SK-N-SH treated with all-trans-retinoic acid at 6 μM for 48 hours (cell line): ENCODE data around the gene ALG9.

Experiments used
- ATAC-seq: fragments of 200-7000 bp; cut with Tn5 transposase; 3 replicates; pipeline ENCODE4 v1.9.1; 2020; ENCODE audit warnings: mild to moderate bottlenecking, moderate library complexity
- BACH2 ChIP-seq: fragments of 250-450 bp; sonication (Bioruptor Pico); IDR thresholded peaks from 2 replicates; pipeline ENCODE4 v1.9.0; 2021; ENCODE audit warnings: mild to moderate bottlenecking, borderline replicate concordance
- CSDC2 ChIP-seq: fragments of 250-450 bp; sonication (Bioruptor Pico); IDR thresholded peaks from 2 replicates; pipeline ENCODE4 v1.5.0; 2020; ENCODE audit warnings: mild to moderate bottlenecking, moderate library complexity
- ESRRG ChIP-seq: fragments of 250-450 bp; sonication (Bioruptor Pico); IDR thresholded peaks from 2 replicates; pipeline ENCODE4 v1.6.1; 2021; ENCODE audit warnings: mild to moderate bottlenecking
- GLIS3 ChIP-seq: fragments of 250-450 bp; sonication (Bioruptor Pico); IDR thresholded peaks from 2 replicates; pipeline ENCODE4 v1.5.0; 2020; ENCODE audit warnings: mild to moderate bottlenecking, moderate library complexity
- ISL1 ChIP-seq: fragments of 250-450 bp; sonication (Bioruptor Pico); IDR thresholded peaks from 2 replicates; pipeline ENCODE4 v2.1.2; 2022; ENCODE audit warnings: mild to moderate bottlenecking, moderate library complexity
- PPARA ChIP-seq: fragments of 250-450 bp; sonication (Bioruptor Pico); IDR thresholded peaks from 2 replicates; pipeline ENCODE4 v1.5.0; 2020; ENCODE audit warnings: mild to moderate bottlenecking, borderline replicate concordance
- SNAI2 ChIP-seq: fragments of 250-450 bp; sonication (Bioruptor Pico); IDR thresholded peaks from 2 replicates; pipeline ENCODE4 v1.5.0; 2020; ENCODE audit warnings: mild to moderate bottlenecking, moderate library complexity
- TCF4 ChIP-seq: fragments of 250-450 bp; sonication (Bioruptor Pico); IDR thresholded peaks from 2 replicates; pipeline ENCODE4 v1.8.0; 2021; ENCODE audit warnings: mild to moderate bottlenecking, moderate library complexity, borderline replicate concordance
- TOX ChIP-seq: fragments of 250-450 bp; sonication (Bioruptor Pico); IDR thresholded peaks from 2 replicates; pipeline ENCODE4 v1.8.0; 2021; ENCODE audit warnings: mild to moderate bottlenecking, moderate library complexity, borderline replicate concordance
- ZC3H10 ChIP-seq: fragments of 250-450 bp; sonication (Bioruptor Pico); IDR thresholded peaks from 2 replicates; pipeline ENCODE4 v1.5.1; 2021; ENCODE audit warnings: mild to moderate bottlenecking, moderate library complexity
- ZFP3 ChIP-seq: fragments of 250-450 bp; sonication (Bioruptor Pico); IDR thresholded peaks from 2 replicates; pipeline ENCODE4 v1.5.0; 2020; ENCODE audit warnings: mild to moderate bottlenecking, moderate library complexity
- ZFP30 ChIP-seq: fragments of 450-650 bp; formaldehyde crosslinking; IDR thresholded peaks from 2 replicates; pipeline ENCODE4 v1.5.0; 2022; ENCODE audit warnings: mild to moderate bottlenecking, moderate library complexity
- ZNF565 ChIP-seq: fragments of 450-650 bp; formaldehyde crosslinking; conservative IDR thresholded peaks from 2 replicates; pipeline ENCODE4 v1.5.0; 2020; ENCODE audit warnings: low read depth, mild to moderate bottlenecking, moderate library complexity
- ZNF8 ChIP-seq: fragments of 450-650 bp; formaldehyde crosslinking; IDR thresholded peaks from 2 replicates; pipeline ENCODE4 v1.5.0; 2020; ENCODE audit warnings: mild to moderate bottlenecking, moderate library complexity
- TF ChIP-seq, protein P1 (sequence below): fragments of 250-450 bp; sonication (Bioruptor Pico); IDR thresholded peaks from 2 replicates; pipeline ENCODE4 v1.8.0; 2020; ENCODE audit warnings: mild to moderate bottlenecking, moderate library complexity, borderline replicate concordance
- TF ChIP-seq, protein P2 (sequence below): fragments of 250-450 bp; sonication (Bioruptor Pico); IDR thresholded peaks from 2 replicates; pipeline ENCODE4 v1.5.0; 2020; ENCODE audit warnings: mild to moderate bottlenecking, moderate library complexity
- TF ChIP-seq, protein P3 (sequence below): fragments of 250-450 bp; sonication (Bioruptor Pico); IDR thresholded peaks from 2 replicates; pipeline ENCODE4 v1.5.1; 2020; ENCODE audit warnings: low read depth, mild to moderate bottlenecking, moderate library complexity

Gene ALG9

DNA sequence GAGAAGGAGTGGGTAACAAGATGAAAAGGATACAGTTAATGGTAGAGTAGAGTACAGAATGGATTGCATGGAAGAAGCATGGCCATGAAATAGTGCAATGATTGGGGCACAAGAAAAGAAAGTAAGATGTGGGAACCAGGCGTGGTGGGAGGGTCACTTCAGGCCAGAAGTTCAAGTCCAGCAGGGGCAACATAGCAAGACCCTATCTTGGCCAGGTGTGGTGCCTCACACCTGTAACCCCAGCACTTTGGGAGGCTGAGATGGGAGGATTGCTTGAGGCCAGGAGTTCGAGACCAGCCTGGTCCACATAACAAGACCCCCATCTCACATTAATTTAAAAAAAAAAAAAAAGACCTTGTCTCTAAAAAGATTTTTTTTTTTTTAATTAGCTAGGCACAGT is 45.9 kb upstream of the ALG9 start:
- TF ChIP-seq BACH2 (CRISPR knock-in tag) (no peak), ZNF8 (CRISPR knock-in tag) (no peak), ISL1 (CRISPR knock-in tag) (no peak), ZFP3 (no peak), GLIS3 (CRISPR knock-in tag) (no peak), CSDC2 (CRISPR knock-in tag) (no peak), ESRRG (CRISPR knock-in tag) (no peak), ZC3H10 (CRISPR knock-in tag) (no peak)
- TF ChIP-seq, protein P1, sequence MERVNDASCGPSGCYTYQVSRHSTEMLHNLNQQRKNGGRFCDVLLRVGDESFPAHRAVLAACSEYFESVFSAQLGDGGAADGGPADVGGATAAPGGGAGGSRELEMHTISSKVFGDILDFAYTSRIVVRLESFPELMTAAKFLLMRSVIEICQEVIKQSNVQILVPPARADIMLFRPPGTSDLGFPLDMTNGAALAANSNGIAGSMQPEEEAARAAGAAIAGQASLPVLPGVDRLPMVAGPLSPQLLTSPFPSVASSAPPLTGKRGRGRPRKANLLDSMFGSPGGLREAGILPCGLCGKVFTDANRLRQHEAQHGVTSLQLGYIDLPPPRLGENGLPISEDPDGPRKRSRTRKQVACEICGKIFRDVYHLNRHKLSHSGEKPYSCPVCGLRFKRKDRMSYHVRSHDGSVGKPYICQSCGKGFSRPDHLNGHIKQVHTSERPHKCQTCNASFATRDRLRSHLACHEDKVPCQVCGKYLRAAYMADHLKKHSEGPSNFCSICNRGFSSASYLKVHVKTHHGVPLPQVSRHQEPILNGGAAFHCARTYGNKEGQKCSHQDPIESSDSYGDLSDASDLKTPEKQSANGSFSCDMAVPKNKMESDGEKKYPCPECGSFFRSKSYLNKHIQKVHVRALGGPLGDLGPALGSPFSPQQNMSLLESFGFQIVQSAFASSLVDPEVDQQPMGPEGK (CRISPR knock-in tag): no peak
- no peak for ATAC-seq

DNA sequence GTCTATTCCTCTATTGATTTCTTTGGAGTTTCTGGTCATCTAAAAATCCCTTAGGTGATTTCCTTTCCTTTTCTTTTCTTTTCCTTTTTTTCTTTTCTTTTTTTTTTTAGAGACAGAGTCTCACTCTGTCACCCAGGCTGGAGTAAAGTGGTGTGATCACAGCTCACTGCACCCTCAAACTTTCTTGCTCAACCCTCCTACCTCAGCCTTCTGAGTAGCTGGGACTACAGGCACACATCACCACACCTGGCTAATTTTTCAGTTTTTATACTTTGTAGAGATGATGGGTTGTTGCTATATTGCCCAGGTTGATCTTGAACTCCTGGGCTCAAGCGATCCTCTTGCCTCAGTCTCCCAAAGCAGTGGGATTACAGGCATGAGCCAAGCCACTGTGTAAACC is 45.4 kb upstream of the ALG9 start:
- TF ChIP-seq TCF4 (CRISPR knock-in tag): no peak
- no peak for TF ChIP-seq TOX (CRISPR knock-in tag)
- TF ChIP-seq ZC3H10 (CRISPR knock-in tag): no peak
- no peak for TF ChIP-seq ZFP30 (CRISPR knock-in tag)
- no peak for TF ChIP-seq CSDC2 (CRISPR knock-in tag)
- TF ChIP-seq GLIS3 (CRISPR knock-in tag): no peak
- no peak for TF ChIP-seq BACH2 (CRISPR knock-in tag)
- TF ChIP-seq, protein P1 (CRISPR knock-in tag): no peak
- TF ChIP-seq SNAI2 (CRISPR knock-in tag): no peak
- TF ChIP-seq, protein P2, sequence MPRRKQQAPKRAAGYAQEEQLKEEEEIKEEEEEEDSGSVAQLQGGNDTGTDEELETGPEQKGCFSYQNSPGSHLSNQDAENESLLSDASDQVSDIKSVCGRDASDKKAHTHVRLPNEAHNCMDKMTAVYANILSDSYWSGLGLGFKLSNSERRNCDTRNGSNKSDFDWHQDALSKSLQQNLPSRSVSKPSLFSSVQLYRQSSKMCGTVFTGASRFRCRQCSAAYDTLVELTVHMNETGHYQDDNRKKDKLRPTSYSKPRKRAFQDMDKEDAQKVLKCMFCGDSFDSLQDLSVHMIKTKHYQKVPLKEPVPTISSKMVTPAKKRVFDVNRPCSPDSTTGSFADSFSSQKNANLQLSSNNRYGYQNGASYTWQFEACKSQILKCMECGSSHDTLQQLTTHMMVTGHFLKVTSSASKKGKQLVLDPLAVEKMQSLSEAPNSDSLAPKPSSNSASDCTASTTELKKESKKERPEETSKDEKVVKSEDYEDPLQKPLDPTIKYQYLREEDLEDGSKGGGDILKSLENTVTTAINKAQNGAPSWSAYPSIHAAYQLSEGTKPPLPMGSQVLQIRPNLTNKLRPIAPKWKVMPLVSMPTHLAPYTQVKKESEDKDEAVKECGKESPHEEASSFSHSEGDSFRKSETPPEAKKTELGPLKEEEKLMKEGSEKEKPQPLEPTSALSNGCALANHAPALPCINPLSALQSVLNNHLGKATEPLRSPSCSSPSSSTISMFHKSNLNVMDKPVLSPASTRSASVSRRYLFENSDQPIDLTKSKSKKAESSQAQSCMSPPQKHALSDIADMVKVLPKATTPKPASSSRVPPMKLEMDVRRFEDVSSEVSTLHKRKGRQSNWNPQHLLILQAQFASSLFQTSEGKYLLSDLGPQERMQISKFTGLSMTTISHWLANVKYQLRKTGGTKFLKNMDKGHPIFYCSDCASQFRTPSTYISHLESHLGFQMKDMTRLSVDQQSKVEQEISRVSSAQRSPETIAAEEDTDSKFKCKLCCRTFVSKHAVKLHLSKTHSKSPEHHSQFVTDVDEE (CRISPR knock-in tag): no peak
- no peak for TF ChIP-seq ESRRG (CRISPR knock-in tag)
- TF ChIP-seq ZNF565 (CRISPR knock-in tag): no peak
- ATAC-seq: no peak

DNA sequence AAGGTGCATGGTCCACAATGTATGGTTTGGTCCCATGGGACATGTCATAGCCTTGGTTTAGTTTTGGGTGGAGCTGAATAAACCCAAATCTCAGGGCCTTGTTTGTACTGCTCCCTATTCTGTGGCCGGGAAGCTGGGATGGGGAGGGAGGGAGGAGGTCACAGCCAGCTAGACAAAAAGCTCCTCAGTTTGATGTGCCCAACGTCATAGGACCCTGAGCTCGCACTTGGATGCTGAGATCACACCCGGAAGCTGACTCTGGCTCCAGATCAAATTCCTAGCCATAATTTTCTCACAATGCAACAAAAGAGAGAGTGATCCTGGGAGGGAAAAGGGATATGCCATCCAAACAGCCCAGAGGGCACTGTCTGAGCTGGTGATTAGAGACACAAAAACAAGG is 42.6 kb upstream of the ALG9 start:
- ATAC-seq: no peak
- no peak for TF ChIP-seq ZC3H10 (CRISPR knock-in tag)
- no peak for TF ChIP-seq TOX (CRISPR knock-in tag)
- TF ChIP-seq GLIS3 (CRISPR knock-in tag): no peak
- TF ChIP-seq, protein P2 (CRISPR knock-in tag): no peak
- TF ChIP-seq ISL1 (CRISPR knock-in tag): no peak
- no peak for TF ChIP-seq CSDC2 (CRISPR knock-in tag)
- no peak for TF ChIP-seq ESRRG (CRISPR knock-in tag)
- TF ChIP-seq PPARA (CRISPR knock-in tag): no peak
- TF ChIP-seq ZFP3: no peak
- no peak for TF ChIP-seq SNAI2 (CRISPR knock-in tag)
- TF ChIP-seq, protein P3, sequence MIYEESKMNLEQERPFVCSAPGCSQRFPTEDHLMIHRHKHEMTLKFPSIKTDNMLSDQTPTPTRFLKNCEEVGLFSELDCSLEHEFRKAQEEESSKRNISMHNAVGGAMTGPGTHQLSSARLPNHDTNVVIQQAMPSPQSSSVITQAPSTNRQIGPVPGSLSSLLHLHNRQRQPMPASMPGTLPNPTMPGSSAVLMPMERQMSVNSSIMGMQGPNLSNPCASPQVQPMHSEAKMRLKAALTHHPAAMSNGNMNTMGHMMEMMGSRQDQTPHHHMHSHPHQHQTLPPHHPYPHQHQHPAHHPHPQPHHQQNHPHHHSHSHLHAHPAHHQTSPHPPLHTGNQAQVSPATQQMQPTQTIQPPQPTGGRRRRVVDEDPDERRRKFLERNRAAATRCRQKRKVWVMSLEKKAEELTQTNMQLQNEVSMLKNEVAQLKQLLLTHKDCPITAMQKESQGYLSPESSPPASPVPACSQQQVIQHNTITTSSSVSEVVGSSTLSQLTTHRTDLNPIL (CRISPR knock-in tag): no peak
